Dedifferentiated amniotic fluid mesenchymal stem cell (primary cell): Measurements from ENCODE around the gene CMIP.
"Not testable (repeated sequence)": the region's sequence is repeated elsewhere in the genome, so short reads cannot be mapped to it uniquely, and the experiment has no call there.

Source experiments
- DNase-seq: peaks from one replicate; pipeline ENCODE4 v3.0.0-alpha.2; 2016; ENCODE audit errors: extremely low spot score

CMIP gene

DNA sequence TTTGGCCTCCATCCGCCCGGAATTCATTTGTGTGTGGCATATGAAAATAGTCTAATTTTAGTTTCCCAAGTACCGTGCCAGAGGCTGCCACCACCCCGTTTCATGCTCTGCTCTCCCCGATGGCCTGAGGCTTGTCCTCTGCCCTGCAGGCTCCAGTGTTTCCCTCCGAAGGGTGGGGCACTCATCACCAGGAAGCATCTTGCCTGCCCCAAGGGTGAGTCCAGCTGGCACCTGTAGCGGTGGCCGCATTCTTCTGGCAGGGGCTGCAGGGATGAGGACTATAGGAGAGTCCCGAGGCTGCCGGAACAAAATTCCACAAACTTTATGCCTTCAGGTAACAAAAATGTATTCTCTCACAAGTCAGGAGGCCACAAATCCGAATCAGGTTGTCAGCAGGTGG is 23.1 kb upstream of the CMIP start:
- no peak for DNase-seq

DNA sequence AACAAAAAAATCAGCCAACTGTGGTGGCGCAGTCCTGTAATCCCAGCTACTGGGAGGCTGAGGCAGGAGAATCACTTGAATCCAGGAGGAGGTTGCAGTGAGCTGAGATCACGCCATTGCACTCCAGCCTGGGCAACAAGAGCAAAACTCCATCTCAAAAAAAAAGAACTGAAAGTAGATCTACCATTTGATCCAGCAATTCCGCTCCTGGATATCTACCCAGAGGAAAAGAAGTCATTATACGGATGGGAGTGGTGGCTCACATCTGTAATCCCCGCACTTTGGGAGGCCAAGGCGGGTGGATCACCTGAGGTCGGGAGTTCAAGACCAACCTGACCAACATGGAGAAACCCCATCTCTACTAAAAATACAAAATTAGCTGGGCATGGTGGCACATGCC is 22.5 kb upstream of the CMIP start:
- DNase-seq: not testable (repeated sequence)

DNA sequence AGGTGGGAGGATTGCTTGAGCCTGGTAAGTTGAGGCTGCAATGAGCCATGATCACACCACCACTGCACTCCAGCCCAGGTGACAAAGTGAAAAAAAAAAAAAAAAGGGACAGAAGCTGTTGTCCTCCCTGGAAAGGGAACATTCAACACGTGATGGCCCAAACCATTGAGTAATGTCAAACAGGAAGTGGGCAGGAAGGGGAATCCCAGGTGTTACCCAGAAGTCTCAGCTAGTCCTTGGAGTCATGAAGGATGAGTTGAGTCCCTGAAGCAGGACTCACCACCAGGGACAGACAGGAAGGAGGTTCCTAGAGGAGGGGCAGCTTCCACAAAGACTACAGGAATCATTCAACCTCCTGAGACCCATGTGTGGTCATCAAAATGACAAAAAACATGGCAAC is 19.8 kb upstream of the CMIP start:
- DNase-seq: no peak

DNA sequence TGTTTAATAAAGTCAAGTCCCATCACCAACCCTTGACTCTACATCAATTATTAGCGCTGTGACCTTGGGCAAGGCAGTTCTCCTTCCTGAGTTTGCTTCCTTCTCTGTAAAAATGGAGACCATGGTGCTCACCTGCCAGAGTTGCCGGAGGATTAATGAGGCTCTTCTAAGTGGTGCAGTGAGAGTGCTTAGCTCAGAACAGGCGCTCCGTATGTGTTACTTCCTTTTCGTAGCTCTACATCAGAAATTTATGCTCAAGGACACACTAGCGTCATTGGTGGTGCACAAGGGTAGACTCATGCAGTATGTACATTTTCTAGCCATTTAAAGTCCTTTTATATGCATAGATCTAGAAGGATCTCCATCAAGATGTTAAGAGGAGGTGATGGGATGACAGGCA is 17.4 kb upstream of the CMIP start:
- no peak for DNase-seq

DNA sequence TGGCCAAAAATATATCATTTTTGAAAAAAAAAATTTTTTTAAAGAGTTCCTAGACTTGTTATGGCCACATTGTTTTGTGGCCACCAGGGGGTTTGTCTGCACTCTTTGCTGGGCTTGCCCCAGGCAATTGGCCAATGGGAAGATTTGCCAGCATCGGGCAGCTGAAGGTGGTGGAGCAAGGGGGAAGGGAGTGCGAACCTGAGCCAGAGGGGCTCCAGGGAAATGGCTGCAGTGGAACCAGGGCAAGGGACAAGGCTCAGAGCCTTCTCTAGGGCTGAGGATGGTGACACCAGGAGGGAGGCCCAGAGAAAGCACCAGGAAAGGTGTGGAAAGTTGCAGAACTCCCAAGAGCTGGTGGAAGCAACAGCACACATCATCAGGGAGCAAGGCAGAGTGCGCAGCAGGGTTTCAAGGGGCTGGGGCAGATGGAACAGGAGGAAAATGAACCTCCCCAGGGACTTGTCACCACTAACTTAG is 15.5 kb upstream of the CMIP start:
- no peak for DNase-seq

DNA sequence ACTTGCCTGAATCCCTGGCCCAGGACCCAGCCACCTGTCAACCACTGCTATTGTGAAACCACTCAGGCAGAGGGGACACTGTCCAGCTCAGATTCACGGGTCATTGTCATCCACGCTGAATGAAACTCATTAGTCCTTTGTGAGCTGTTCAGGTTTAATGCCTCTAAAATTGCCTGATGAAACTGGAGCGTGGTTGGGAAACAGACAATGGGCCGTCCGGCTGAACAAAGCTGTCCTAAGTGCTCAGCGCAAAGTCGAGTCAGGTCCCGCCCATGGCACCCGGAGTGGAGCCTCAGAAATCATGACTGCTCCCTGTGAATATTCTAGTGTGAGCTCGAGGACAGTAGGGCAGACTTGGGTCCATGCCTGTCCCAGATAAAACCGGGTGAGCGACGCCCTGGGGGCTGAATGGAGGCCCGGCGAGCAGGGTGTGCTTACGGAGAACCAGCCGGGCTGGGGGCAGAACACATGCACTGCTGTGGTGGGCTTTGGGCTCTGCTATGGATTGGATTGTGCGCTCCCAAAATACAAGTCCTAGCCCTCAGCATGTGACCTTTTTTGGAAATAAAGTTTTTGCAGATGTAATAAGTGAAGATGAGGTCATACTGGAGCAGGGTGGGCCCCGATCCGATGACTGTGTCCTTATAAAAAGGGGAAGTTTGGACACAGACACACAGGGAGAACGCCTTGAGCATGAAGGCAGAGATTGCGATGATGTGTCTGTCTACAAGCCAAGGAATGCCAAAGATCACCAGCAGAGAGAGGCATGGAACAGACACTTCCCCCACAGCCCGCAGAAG is 12.9 kb upstream of the CMIP start:
- peak; percentile 60 for DNase-seq

DNA sequence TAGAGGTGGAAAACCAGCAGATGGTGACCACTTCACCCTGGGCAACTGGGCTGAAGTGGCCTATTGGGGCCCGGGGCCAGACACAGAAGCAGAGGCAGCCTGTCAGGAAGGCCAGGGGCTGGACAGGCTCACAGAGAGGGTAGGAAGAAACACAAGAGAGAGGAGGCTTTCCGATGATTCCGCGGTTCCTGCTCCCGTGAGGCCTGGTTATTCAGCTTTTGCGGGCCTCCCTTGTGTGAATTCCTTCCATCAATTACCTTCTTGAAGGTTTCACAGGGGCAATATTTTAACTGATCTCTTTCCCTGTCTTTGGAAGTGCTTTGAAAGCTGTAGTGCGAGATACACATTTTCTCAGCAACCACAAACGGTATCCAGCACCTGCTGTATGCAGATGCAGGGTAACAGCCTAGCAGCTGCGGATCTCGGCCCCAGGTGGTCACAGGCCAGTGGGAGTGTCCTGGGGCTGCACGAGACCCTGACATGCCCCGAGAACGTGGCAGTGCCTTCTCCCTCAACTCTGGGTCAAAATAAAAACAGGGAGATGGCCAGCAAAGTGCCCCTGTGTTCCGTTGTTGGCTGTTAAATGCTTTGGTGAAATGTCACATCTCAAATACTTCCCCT is 11.6 kb upstream of the CMIP start:
- DNase-seq: no peak

DNA sequence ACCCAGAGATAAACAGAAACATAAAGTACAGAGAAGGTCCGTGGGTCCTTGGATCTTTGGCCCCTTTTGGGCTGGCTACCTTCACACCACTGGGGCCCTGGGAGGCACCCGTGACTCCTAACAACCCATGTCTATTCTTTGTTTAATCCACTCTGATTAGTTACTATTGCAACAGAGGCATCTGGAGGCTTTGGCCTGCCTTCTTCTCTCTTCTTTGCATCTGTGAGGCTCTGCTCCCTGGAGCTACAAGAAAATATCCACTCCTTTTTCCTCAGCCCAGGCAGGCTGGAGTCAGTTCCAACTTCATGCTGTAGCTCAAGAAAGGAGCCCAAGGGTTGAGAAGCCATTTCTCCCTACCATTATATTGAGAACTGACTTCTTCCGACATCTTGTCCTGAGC is 9.5 kb upstream of the CMIP start:
- no peak for DNase-seq

DNA sequence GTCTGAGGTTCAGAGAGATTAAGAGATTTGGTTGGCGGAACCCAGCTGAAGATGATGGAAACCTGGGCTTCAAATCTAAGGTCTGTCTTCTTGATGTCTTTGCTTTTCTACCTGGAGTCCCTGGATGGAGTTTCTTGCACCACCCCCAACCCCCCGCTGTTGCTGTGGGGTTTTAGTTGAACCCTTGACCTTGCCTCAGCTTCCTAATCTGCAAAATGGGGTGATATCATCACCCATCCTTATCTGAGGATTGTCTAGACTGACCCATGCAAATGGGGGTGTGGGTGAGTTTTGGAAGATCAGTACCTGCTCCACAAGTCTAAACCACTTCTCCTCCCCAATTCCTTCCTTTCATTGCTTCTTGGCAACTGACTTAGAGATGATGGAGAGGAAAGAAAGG is 9.0 kb upstream of the CMIP start:
- DNase-seq: no peak

DNA sequence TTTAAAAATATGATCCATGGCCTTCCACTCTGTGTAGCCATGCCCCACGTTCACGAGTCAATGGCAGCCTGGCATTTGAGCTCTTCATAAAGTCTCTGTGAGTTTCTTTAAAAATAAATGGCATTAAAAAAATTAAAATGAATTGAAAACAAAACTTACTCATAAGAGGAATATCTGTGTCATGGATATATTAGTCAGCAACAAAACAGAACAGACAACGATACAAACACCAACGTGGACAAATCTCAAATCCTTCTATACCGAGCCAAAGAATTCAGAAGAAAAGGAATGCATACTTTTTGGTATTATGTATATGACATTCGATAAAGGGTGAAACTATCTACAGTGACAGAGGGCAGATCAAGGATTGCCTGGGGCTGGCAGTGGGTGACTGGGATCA is 8.2 kb upstream of the CMIP start:
- DNase-seq: peak; percentile 29

DNA sequence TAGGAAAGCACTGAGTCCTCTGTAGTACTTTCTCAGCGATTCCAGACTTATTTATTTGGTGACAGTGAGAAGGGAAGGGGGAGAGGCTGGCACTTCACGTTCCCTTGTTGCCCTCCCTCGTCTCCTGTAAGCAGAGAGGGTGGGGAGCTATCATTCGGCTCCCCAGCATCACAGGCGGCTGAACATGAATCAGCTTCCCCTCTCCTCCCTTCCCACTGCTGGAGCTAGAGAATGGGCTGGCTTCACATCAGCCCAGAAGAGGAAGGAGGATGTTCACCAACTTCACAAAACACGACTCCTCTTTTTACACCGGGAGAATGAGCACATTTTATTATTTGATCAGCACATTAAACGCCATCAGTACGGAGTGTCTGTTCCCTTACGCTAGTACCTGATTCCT is 6.7 kb upstream of the CMIP start:
- DNase-seq: no peak

DNA sequence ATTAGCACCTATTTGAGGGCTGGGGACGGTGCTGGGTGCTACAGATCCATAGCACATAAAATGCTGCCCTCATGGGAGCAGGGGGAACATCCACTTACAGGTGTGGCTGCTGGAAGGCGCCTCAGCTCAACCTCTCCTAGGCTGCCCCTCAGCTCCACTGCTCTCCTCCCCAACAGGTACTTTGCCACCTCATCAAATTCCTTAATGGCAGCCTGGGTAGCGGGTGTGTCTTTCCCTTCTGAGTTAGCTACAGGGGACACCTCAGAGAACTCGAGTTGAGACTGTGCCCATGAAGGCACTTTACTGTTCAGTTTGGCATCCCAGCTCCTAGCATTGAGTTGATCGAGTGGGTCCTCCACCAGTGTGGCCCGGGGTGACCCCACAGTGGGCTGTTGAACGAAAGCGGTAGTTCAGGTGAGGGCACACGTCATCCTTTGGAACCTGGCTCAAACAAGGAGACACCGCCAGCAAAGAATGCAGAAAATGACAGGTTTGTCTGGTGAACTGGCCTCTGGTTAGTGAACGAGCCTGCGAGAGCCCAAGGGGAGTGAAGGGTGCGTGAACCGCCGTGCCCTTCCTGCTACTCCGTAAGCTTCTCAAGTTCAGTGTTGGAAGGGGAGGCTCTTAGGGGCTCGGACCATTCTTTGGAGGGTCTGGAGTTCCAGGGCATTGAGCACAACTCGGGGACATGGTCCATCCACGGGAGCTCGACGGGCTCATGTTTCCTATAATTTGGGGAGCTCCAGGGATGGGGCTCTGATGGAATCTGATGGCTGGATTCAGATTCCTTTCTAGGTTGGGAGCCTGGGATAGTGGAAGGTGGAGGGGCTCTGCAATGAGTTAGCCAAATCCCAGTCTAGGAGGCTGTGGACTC is 3.5 kb upstream of the CMIP start:
- no peak for DNase-seq

DNA sequence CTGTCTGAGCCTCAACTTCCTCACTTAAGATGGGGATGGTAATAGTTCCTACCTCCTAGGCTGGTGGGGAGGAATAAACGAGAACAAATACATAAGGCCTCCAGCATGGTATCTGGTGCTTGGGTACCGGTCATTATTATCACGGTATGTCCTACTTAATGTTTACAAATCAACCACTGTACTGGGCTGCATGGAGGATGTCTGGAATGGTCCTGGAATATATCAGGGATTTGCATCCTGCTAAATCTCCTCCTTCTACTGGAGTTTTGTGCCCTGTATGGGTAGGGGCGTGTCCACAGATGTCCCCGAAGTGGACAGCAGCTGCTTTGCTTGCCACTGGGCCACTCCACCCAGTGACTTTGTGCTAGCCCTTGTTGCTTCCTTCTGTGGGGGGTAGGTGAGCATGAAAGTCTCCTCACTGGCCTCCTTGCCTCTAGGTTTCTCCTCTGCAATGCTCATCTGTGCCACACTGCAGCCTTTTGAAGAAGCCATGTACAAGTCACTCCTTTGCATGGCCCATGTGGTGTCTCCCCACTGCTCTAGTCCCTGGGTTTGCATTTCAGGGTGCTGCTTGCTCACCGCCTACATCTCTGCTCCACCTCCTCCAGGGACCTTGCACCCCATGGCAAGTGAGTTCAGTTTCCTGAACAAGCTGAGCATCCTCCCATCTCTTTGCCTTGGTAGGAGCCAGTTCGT is 2.2 kb upstream of the CMIP start:
- no peak for DNase-seq

DNA sequence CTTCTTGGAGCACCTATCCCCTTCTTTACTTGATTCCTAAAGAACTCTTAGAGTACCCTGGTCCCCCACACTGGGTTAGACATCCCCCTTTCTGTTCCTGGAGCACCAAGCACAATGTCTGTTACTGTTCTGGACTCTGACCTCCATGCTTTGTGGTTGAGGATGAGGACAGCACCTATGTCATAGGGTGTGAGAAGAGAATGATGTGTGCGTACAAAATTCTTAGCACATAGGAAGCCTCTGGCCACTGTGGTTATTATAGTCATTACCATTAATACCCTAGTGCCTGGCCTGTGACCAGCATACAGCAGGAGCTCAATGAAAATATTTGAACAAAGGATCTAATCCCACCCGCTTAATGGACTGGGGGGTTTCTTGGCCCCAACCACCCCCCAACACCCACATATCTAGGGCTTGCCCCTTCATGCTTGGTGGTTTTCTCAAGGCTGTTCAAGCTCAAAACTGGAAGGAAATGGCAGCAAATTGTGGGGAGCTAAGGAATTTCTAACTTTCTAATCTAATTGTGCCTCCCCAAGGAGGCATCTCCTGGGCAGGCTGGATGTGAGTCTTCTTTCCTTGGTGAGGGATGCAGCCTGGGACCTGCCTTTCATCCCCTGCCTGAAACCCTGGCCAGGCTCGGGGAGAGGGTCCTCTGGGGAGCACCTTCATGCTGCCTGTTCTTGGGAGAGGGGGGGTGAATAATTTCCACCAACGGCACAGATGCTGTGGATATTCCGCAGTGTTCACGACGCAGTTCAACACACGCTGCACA is 1.5 kb upstream of the CMIP start:
- DNase-seq: no peak

DNA sequence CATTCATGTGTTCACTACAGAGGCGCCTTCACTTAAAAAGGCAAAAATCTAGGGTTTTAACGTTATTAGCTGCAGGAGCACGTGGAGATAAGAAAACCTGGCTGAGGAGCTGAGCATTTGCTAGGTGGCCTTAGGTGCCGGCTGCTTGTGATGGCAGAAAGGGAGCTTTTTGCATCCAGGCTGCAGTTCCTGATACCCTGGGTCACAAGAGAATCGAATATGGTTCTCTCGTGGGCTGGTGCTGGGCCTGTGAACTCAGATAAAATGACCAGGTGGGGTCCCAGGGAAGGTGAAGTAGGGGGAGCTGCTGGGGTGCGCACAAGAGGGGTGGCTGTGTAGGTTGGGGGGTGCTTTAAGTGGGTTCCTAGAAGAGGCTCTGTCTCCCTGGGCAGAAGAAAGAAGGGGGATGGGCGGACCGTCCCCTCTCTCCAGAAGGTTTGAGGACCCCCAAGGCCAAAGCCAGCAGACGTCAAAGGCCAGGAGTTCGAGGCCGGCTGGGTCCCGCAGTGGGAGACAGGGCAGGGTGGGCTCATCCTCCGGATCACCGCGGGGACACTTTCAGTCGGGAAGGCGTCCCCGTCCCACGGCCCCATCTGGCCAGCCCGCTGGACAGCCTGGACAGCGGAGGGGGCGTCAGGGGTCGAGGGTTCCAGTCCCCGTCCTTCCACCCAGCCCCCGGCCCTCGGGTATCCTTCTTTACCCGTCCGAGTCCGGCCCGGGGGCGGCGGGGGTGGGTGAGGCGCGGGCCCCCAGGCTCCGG is 740 bp upstream of the CMIP start:
- no peak for DNase-seq

DNA sequence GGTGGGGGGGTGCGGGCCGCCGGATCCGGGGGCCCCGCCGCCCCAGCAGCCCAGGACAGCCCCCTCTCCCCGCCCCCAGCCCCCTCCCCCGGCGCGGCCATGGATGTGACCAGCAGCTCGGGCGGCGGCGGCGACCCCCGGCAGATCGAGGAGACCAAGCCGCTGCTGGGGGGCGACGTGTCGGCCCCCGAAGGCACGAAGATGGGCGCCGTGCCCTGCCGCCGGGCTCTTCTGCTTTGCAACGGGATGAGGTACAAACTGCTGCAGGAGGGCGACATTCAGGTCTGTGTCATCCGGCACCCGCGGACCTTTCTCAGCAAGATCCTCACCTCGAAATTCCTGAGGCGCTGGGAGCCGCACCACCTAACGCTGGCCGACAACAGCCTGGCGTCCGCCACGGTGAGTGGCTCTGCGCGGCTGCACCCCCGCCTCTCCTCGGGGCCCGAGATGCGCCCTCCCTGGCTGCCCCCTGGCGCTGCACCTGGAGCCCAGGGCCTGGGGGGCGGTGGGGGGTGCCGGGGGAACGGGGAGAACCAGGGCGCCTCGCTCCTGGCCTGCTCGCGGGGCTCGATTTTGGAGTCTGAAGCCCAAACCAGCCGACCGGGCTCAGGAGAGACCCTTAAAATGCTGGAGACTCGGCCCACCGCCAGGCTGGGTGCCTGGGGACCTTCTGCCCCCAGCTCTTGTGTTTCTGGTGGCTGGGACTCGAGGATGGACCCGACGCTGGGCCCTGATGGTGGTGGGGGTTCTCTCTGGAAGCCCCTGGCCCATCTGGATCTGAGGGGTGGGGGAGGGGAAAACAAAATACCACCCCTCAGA is 744 bp downstream of the CMIP start:
- DNase-seq: no peak

DNA sequence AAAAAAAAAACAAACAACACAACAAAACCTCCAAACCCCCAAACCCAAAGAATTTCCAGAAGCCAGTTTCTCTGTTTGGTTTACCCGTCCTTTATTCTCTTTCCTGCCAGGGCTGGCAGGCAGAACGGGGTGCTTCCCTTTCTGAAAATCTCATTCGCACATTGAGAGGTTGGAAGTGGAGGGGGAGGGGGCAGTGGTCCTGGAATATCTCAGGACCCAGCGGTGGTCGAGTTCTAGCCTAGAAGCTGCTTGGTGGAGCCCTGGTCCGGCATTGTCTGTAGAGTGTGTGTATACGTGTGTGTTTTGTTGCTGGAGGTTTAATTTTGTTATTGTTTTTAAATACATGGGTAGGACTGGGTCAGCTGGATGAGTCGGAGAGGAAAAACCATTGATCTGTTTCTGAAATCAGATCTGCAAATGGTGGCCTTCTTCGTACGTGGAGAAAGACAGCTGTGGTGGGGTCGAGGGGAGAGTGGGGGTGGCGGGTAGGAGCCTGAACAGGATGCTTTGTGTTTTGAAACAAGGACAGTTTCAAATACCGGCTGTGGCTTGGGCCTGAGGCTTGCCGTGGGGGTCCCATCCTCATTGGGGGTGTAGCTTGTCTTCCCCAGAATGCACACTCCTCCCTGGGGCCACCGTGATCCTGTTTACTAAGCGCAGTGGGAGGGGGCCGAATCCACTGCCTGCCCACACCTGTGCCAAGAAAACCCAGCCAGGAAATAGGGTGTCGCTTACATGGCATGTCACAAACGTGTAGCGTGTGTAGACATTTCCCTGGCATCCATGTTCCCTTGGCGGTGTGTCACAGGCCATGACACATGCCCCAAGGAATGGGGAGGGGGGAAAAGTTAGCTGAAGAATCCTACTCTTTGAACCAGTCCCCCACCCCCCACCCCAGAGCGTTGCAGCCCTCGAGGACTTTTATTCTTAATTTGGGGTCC is 1.6 kb downstream of the CMIP start:
- no peak for DNase-seq

DNA sequence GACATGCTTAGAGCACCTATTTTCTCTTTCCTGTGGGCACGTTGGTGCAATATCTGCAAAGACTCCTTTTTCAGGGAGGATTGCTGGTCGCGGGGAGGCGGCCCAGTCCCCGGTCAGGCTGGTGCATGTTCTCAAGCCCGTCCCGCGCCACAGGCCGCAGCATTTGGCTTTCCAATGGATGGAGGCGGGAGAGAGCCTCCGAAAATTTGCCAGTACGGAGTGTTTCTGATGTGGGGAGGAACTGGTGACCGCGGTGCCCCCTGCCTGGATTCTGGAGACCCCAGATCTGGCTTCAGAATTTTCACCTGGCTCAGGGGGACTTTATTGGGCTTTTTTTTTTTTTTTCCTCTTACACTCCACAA is 2.3 kb downstream of the CMIP start:
- no peak for DNase-seq
